HG02610 (cell line): ENCODE results near the gene LDLRAD4.
A peak's percentile ranks its signal among the peaks of the same experiment; 100 is the strongest.
"Not testable (repeated sequence)": the region's sequence is repeated elsewhere in the genome, so short reads cannot be mapped to it uniquely, and the experiment has no call there.

ENCODE experiments used
- ATAC-seq: cut with Tn5 transposase; IDR thresholded peaks from one replicate; pipeline ENCODE4 v1.9.1; 2021; ENCODE audit warnings: mild to moderate bottlenecking, moderate library complexity; ENCODE audit not compliant: unreplicated experiment

Gene LDLRAD4

DNA sequence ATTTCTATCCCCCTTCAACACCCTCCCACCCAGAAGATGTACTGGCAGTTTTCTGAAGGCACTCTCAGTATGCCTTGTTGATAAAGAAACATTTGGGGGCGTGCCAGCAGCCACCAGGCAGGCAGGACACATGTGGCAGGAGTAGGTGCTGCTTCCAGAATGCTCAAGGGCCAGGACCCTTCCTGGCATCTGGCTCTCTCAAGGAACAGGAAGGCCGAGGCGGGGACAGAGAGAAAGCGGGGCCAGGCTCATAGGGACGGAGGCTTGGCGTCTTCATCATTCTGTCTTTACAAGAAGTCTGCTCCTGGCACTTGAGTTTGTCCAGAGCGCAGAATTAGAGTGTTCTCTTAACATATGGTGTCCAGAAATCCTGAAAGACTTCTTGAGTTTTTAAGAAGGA lies 386.2 kb downstream of the LDLRAD4 start:
- ATAC-seq, result no peak

GRCh38 chr18:13605477-13605876 lies 386.9 kb downstream of the LDLRAD4 start:
- no peak for ATAC-seq

GRCh38 chr18:13605901-13606300 lies 387.3 kb downstream of the LDLRAD4 start:
- ATAC-seq, result no peak

DNA sequence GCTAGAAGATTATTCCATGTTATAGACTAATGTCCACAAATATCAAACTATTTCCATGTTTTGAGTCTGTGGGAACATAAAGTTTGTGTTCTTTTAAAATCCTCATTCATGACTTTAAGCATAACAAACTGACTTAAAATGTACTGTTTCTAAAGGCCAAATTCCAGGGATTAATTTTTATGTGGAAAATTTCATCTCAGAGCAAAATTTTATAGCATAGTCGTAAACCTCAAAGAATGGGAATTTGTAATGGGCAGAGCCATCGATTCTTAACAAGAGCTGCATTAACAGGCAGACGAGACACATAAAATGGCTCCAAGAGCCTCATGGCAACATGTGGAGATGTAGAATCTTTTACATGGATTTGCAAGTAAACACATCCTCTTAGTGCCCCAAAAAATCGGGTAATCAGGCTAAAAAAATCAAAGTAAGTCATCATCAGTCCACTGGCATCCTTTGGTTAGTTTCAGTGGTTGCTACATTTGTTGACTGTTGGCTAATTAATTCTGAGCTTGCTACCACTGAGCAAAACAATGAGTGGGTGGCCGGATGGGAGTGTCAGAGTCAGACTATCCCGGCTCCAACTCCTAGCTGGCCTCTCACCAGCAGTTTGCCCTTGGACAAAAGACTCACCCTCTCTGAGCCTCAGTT lies 388.2 kb downstream of the LDLRAD4 start:
- ATAC-seq, result no peak

GRCh38 chr18:13608024-13608562 lies 389.5 kb downstream of the LDLRAD4 start:
- ATAC-seq, result not testable (repeated sequence)

DNA sequence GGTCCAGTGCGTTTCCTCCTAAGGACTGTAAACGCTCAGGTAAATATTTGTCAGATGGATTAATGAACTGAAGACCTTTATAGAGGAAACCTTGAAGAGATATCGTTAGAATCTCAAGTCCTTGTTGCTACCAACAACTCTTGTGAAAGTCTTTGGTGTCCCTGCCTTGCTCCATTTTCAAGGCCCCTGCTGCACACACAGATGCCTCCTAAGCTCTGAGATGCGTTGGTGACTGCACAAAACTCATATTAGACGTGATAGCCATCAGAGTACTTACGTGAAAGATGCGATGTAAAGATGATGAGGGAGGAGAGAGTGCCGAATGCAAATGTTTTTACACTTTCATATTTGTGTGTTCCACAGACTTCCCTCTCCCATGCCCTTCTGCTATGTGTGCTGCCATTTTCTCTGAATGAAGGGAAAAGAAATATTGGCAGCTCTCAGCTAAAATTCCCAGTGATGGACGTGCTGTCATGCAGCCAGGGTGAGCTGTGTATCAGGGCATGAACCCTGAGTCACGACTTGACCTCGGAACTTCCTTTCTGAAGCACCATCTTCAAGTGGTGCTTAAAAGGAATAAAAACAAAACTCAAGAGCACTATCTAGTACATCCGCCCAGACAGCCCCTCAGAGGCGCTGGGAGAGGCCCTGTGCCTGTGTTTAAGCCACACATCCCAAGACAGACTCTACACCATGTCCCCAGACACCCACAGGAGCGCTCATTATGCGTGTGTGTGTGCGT lies 390.4 kb downstream of the LDLRAD4 start:
- peak; percentile 26 for ATAC-seq

- no peak for ATAC-seq
Observed at GRCh38 chr18:13610555-13611141, 392.1 kb downstream of the LDLRAD4 start.

GRCh38 chr18:13611142-13611600 lies 392.6 kb downstream of the LDLRAD4 start:
- peak; percentile 33 for ATAC-seq

DNA sequence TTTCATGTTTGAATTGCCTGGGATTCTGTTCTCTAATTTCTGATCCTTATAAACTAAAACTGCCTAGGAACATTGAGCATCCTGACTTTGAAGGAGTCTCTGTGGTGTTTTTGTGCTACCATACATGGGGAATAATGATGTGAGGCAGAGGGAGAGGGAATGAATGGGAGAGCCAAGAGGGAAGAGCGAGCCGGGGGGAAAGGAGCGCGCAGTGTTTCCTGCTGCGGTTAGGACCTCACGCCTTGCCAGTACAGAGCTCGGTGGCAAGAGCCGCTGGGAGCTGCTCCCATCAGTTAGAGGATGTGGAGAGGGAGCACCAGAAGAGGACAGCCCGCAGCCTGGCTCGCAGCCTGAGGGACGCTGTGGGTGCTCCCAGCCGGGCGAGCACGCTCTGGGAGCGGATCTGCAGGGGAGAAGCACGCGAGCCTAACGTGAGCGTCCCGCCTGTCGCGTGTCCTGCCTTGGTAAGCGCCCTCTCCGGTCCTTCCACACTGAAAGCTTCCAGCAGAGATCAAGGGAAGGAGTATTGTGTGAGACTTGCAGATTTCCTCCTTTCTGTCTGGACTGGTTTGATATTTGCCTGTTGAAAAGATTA lies 393.1 kb downstream of the LDLRAD4 start:
- ATAC-seq, result peak; percentile 1

DNA sequence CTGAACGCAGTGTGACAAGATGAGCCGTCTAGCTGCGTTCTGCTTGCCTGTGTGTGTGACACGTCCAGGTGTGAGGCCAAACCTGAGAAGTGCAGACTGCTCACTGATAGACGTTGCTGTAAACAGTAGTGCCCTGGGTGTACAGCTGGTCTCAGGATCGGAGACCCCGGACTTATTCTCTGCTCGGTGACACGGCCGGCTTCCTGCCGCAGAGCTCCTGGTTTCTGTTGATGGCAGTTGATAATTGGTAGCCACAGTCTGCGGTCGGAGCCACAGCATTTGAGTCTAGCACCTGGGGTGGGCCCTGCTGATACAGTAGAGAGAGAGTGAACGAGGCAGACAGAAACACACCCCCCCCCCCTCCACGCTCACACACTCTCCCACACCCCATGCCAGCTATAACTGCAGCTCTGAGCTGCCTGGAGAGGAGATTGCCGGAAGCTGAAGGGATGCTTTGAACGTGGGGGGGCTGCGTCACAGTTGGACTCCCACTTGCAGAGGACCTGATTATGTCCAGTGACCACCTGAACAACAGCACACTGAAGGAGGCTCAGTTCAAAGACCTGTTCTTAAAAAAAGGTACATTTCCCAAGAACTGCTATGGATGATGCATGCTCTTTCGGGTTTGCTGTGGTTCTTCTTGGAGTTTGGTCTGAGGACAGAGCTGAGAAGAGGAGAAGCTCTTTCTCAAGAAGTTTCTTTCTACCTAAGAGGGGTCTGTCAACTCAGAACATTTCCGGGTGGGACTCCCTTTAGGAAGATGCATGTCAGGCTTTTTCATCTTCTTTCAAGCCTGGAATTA lies 393.8 kb downstream of the LDLRAD4 start:
- peak; percentile 40 for ATAC-seq

- ATAC-seq, result no peak
Observed at GRCh38 chr18:13613099-13613498, 394.5 kb downstream of the LDLRAD4 start.

GRCh38 chr18:13613591-13614501 lies 395.3 kb downstream of the LDLRAD4 start:
- ATAC-seq, result no peak

- ATAC-seq, result no peak
Observed at GRCh38 chr18:13614641-13615288, 396.2 kb downstream of the LDLRAD4 start.

GRCh38 chr18:13615432-13615861 lies 396.9 kb downstream of the LDLRAD4 start:
- ATAC-seq, result no peak

DNA sequence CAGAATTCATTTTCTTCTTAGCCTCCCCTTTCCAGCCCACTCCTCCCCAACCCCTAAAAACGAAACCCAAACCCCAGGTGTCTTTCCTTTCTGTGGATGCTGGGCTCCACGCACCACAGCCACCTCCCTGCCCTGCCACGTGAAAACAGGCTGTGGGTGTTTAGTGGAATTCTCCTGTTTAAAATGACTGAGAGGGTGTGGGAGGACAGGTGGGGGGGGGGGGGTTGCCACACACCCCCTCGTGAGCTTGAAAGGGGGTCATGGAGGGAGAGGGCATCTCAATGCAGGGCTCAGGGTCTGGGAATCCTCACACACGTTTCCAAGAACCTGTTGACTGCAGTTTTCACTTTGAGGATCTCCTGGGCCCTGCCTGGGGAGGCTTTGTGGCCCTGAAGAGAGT lies 397.5 kb downstream of the LDLRAD4 start:
- ATAC-seq, result no peak

DNA sequence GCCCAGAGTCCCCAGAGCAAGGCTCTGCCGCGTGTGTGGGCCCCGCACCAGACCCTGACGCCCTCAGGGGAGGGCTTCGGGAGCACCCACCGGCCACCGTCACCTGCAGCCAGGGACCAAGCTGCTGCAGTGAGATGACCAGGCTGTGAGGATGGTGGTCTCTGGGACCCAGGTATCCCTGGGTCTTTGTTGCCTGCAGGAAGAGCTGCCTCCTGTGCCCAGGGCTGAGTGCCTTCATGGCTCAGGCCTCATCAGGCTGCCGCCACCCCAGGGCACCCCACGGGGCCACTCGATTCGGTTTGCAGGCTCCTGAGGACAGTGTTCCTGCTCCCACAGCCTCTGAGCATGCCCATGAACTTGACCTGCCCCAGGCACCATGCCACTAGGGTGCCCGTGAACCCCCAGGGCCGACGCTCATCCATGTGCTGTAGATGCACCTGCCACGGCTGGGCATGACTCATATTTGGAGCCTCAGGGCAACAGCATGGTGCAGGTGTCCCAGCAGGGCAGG lies 398.0 kb downstream of the LDLRAD4 start:
- ATAC-seq, result no peak

- ATAC-seq, result no peak
Observed at GRCh38 chr18:13617826-13618515, 399.4 kb downstream of the LDLRAD4 start.

GRCh38 chr18:13618760-13619438 lies 400.3 kb downstream of the LDLRAD4 start:
- no peak for ATAC-seq
